GM12878 (cell line): Measurements from ENCODE around the gene SPA17. TPM values are rescaled to one million over a fixed set of nuclear protein-coding genes. Genes with fewer than 3 reads are reported as not detected.
A peak's percentile ranks its signal among the peaks of the same experiment; 100 is the strongest.

Source experiments
- CHD4 ChIP-seq: fragments of 200-600 bp; sonication (generic); IDR thresholded peaks from 2 replicates; pipeline ENCODE4 v1.6.1; 2016; ENCODE audit warnings: mild to moderate bottlenecking
- IKZF2 ChIP-seq, 2 experiments: fragments of 450-650 bp; IDR thresholded peaks; 2 replicates each; pipeline ENCODE4 v1.6.1; 2017; ENCODE audit warnings: mild to moderate bottlenecking in 2 of 2, moderate library complexity in 2 of 2
- LARP7 ChIP-seq: fragments of 450-650 bp; IDR thresholded peaks from 2 replicates; pipeline ENCODE4 v1.6.1; 2017; ENCODE audit warnings: mild to moderate bottlenecking
- NFXL1 ChIP-seq: fragments of 450-650 bp; IDR thresholded peaks from 2 replicates; pipeline ENCODE4 v1.6.1; 2017; ENCODE audit warnings: antibody characterized with exemption, mild to moderate bottlenecking, borderline replicate concordance
- NFYA ChIP-seq: IDR thresholded peaks from 2 replicates; pipeline ENCODE4 v1.6.1; 2011; ENCODE audit warnings: low read depth, mild to moderate bottlenecking, low read length, improper control_type of control experiment, borderline replicate concordance
- NKRF ChIP-seq: fragments of 450-650 bp; conservative IDR thresholded peaks from 2 replicates; pipeline ENCODE4 v1.6.1; 2017; ENCODE audit warnings: mild to moderate bottlenecking, moderate library complexity
- NRF1 ChIP-seq: conservative IDR thresholded peaks from 2 replicates; pipeline ENCODE4 v1.6.1; 2011; ENCODE audit warnings: mild to moderate bottlenecking, low read depth, low read length, improper control_type of control experiment
- RELA ChIP-seq: fragments of 450-650 bp; IDR thresholded peaks from 2 replicates; pipeline ENCODE4 v1.8.0; 2014; ENCODE audit warnings: borderline replicate concordance; ENCODE audit not compliant: partially characterized antibody
- RELB ChIP-seq: fragments of 450-650 bp; IDR thresholded peaks from 2 replicates; pipeline ENCODE4 v1.6.1; 2017; ENCODE audit warnings: low read depth, mild to moderate bottlenecking, moderate library complexity
- REST ChIP-seq: IDR thresholded peaks from 2 replicates; pipeline ENCODE4 v1.6.1; 2012; ENCODE audit warnings: mild to moderate bottlenecking, low read depth, low read length
- SIN3A ChIP-seq: IDR thresholded peaks from 2 replicates; pipeline ENCODE4 v1.6.1; 2012; ENCODE audit warnings: low read depth, low read length, improper control_type of control experiment
- SIX5 ChIP-seq: IDR thresholded peaks from 2 replicates; pipeline ENCODE4 v1.6.1; 2011; ENCODE audit warnings: mild to moderate bottlenecking, low read depth, low read length, moderate library complexity; ENCODE audit not compliant: severe bottlenecking
- SMC3 ChIP-seq: IDR thresholded peaks from 2 replicates; pipeline ENCODE4 v1.6.1; 2011; ENCODE audit warnings: low read length, improper control_type of control experiment, borderline replicate concordance
- SUPT20H ChIP-seq: IDR thresholded peaks from 2 replicates; pipeline ENCODE4 v1.6.1; 2011; ENCODE audit warnings: low read depth, mild to moderate bottlenecking, low read length, moderate library complexity, borderline replicate concordance; ENCODE audit not compliant: control insufficient read depth
- ZBTB40 ChIP-seq: fragments of 450-650 bp; IDR thresholded peaks from 2 replicates; pipeline ENCODE4 v1.6.1; 2016; ENCODE audit warnings: mild to moderate bottlenecking, moderate library complexity, borderline replicate concordance
- ZNF274 ChIP-seq: IDR thresholded peaks from one replicate; pipeline ENCODE4 v1.8.0; 2011; ENCODE audit not compliant: insufficient read length, insufficient read depth
- ZNF622 ChIP-seq: fragments of 450-650 bp; IDR thresholded peaks from 2 replicates; pipeline ENCODE4 v1.6.1; 2017; ENCODE audit warnings: mild to moderate bottlenecking, inconsistent platforms
- polyA plus RNA-seq, 11 experiments: library from polyadenylated mRNA; depleted of rRNA in 4 of 11; unstranded in 6 of 11; stranded (reverse) in 5 of 11; fragments of >200 nt; fragmentation: Nextera tagmentation in 4 of 11; fragmentation: Illumina TruSeq in 1 of 11; extraction: Ambion mirVana in 4 of 11; extraction: Trizol in 1 of 11; gene quantifications; 1 replicate in 1 of 11; 2 replicates in 10 of 11; pipeline versions ENCODE4 v1.2.1 to v1.2.3, GENCODE V29; 2011 to 2016; ENCODE audit warnings: inconsistent platforms in 2 of 11, missing spikeins in 2 of 11, low read depth in 1 of 11
- total RNA-seq, 4 experiments: library from RNA; depleted of rRNA in 3 of 4; stranded (reverse); fragments of >200 nt in 3 of 4; fragmentation: Illumina TruSeq in 1 of 4; extraction: Trizol in 1 of 4; gene quantifications; 2 replicates each; pipeline versions ENCODE4 v1.2.1 to v1.2.3, GENCODE V29; 2013 to 2021

The SPA17 gene
- total and polyA plus RNA-seq, 10 of the 15 experiments (the other 5 are each of a cell fraction or from before 2014, with no cell fraction given), result 2.9 to 13.2 (median 8.5) TPM

- TF ChIP-seq REST (no peak), RELB (0 out of 2 replicates have a peak, but pooled peaks have one; percentile 38), LARP7 (0 out of 2 replicates have a peak, but pooled peaks have one; percentile 22), CHD4 (no peak), NRF1 (no peak), ZNF274 (no peak), NFXL1 (no peak), NFYA (no peak), SIX5 (no peak), ZNF622 (no peak), RELA (no peak), SUPT20H (no peak), NKRF (no peak), ZBTB40 (no peak), SMC3 (no peak), SIN3A (no peak), IKZF2 (IDR thresholded peaks at IDR 0.05) (peak; percentile 69 to 76)
Observed at GRCh38 chr11:124717786-124718651, 44.3 kb downstream of the SPA17 start (continued).
